PC-9 (cell line): ENCODE results near the gene UROD.

Experiments used
- EZH2 ChIP-seq: fragments of 200-600 bp; sonication (generic); IDR thresholded peaks from 2 replicates; pipeline ENCODE4 v1.8.0; 2017; ENCODE audit warnings: antibody characterized with exemption, low read depth
- TF ChIP-seq, protein P1 (sequence below): fragments of 200-600 bp; sonication (generic); conservative IDR thresholded peaks from 2 replicates; pipeline ENCODE4 v1.6.1; 2017; ENCODE audit warnings: mixed run types, antibody characterized with exemption, mild to moderate bottlenecking, moderate library complexity

GRCh38 chr1:45005761-45006160, 6.3 kb upstream of the UROD start:
- TF ChIP-seq, protein P1, sequence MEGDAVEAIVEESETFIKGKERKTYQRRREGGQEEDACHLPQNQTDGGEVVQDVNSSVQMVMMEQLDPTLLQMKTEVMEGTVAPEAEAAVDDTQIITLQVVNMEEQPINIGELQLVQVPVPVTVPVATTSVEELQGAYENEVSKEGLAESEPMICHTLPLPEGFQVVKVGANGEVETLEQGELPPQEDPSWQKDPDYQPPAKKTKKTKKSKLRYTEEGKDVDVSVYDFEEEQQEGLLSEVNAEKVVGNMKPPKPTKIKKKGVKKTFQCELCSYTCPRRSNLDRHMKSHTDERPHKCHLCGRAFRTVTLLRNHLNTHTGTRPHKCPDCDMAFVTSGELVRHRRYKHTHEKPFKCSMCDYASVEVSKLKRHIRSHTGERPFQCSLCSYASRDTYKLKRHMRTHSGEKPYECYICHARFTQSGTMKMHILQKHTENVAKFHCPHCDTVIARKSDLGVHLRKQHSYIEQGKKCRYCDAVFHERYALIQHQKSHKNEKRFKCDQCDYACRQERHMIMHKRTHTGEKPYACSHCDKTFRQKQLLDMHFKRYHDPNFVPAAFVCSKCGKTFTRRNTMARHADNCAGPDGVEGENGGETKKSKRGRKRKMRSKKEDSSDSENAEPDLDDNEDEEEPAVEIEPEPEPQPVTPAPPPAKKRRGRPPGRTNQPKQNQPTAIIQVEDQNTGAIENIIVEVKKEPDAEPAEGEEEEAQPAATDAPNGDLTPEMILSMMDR = no peak
- TF ChIP-seq EZH2 = no peak
